A673 (cell line): ENCODE measurements around the gene POLA1. TPM values are rescaled to one million over a fixed set of nuclear protein-coding genes. Genes with fewer than 3 reads are reported as not detected.

ENCODE experiments used
- Bru-seq: library from RNA; stranded (reverse); fragments of 400-500 nt; gene quantifications from one replicate; lab custom pipeline; 2021; lab: Mats Ljungman, UMichigan
- BruChase-seq, 2 experiments: library from RNA; stranded (reverse); fragments of 400-500 nt; gene quantifications; one replicate each; lab custom pipeline; 2021; lab: Mats Ljungman, UMichigan
- BruUV-seq: library from RNA; stranded (reverse); fragments of 400-500 nt; replicated peaks from 2 replicates; lab custom pipeline; 2021; lab: Mats Ljungman, UMichigan
- CTCF ChIA-PET: fragments of 300-600 bp; sonication (Branson Sonifier 250); formaldehyde crosslinking; loops from one replicate; lab custom pipeline; 2022; ENCODE audit warnings: antibody characterized with exemption; lab: Charles Lee
- POLR2A ChIA-PET: fragments of 300-600 bp; sonication (Branson Sonifier 250); formaldehyde crosslinking; loops from one replicate; lab custom pipeline; 2022; ENCODE audit warnings: antibody characterized with exemption; ENCODE audit not compliant: low non-redundant PET; lab: Charles Lee
- DNase-seq: peaks from one replicate; pipeline ENCODE4 v3.0.0-alpha.2; 2015; ENCODE audit warnings: low spot score
- H3K27ac ChIP-seq: fragments of 200-600 bp; sonication (generic); 2 replicates; pipeline ENCODE4 v1.5.1; 2016; ENCODE audit warnings: mixed run types, low read depth, mild to moderate bottlenecking, mixed read lengths, antibody characterized with exemption, low read length; ENCODE audit not compliant: poor library complexity, severe bottlenecking
- H3K27me3 ChIP-seq: fragments of 200-600 bp; sonication (generic); replicated peaks from 2 replicates; pipeline ENCODE4 v1.6.1; 2017; ENCODE audit warnings: mixed run types, low read depth, mild to moderate bottlenecking, mixed read lengths, antibody characterized with exemption, low read length; ENCODE audit not compliant: insufficient read depth, poor library complexity
- H3K36me3 ChIP-seq: fragments of 200-600 bp; sonication (generic); 2 replicates; pipeline ENCODE4 v1.6.1; 2016; ENCODE audit warnings: mixed run types, mild to moderate bottlenecking, mixed read lengths, antibody characterized with exemption, low read length; ENCODE audit not compliant: insufficient read depth, poor library complexity, severe bottlenecking
- H3K4me1 ChIP-seq: fragments of 200-600 bp; sonication (generic); 2 replicates; pipeline ENCODE4 v1.6.1; 2017; ENCODE audit warnings: mixed run types, mild to moderate bottlenecking, mixed read lengths, antibody characterized with exemption, low read length; ENCODE audit not compliant: insufficient read depth, poor library complexity, severe bottlenecking
- H3K4me3 ChIP-seq: fragments of 200-600 bp; sonication (generic); 2 replicates; pipeline ENCODE4 v1.5.1; 2016; ENCODE audit warnings: low read depth, mixed run types, mild to moderate bottlenecking, mixed read lengths, low read length; ENCODE audit not compliant: poor library complexity, severe bottlenecking
- H3K9me3 ChIP-seq: fragments of 200-600 bp; sonication (generic); 2 replicates; pipeline ENCODE4 v1.6.1; 2016; ENCODE audit warnings: mixed run types, low read depth, mild to moderate bottlenecking, mixed read lengths, antibody characterized with exemption, low read length; ENCODE audit not compliant: poor library complexity, severe bottlenecking
- CTCF ChIP-seq: fragments of 300-800, 200-600 bp; sonication (generic); conservative IDR thresholded peaks from 2 replicates; pipeline ENCODE4 v1.5.1; 2017; ENCODE audit warnings: low read depth, mild to moderate bottlenecking, antibody characterized with exemption, low read length, moderate library complexity, mixed read lengths
- EZH2 ChIP-seq: fragments of 200-600 bp; sonication (generic); IDR thresholded peaks from 2 replicates; pipeline ENCODE4 v1.6.1; 2017; ENCODE audit warnings: borderline replicate concordance, low read depth, mild to moderate bottlenecking, mixed read lengths, antibody characterized with exemption, low read length; ENCODE audit not compliant: poor library complexity, severe bottlenecking
- intact Hi-C: fragments of 100-400 bp; cut with micrococcal nuclease; formaldehyde crosslinking; loops from one replicate; pipeline ENCODE4 v1.10.0; 2022; ENCODE audit not compliant: unreplicated experiment
- long read RNA-seq: library from polyadenylated mRNA; stranded (forward); transcript quantifications from one replicate; pipeline ENCODE4 v2.0.0, GENCODE V29; 2022
- total RNA-seq: library from RNA; stranded (reverse); gene quantifications from 2 replicates; pipeline ENCODE4 v1.2.3, GENCODE V29; 2021

POLA1 gene
- total RNA-seq = 44.9 and 45.9 TPM in 2 replicates
- Bru-seq, nascent RNA = percentile 90 among the genes with signal in this experiment
- percentile 89 among the genes with signal in this experiment for BruChase-seq, experiment 1, labeled RNA remaining after a 2-hour chase
- BruChase-seq, experiment 2, labeled RNA remaining after a 6-hour chase = percentile 75 among the genes with signal in this experiment
- long read RNA-seq, full-length matches to known transcripts = 20 of 50 reads
- long read RNA-seq, partial matches to known transcripts = 17 of 50 reads
- long read RNA-seq, other reads (novel, unspliced or antisense) = 13 of 50 reads

GRCh38 chrX:24693453-24694202, at the start of gene POLA1:
POLA1 (plus strand) TSS chrX:24693918; CDS start chrX:24693962, 44 bp downstream.
- no TSS peak for BruUV-seq
- no peaks in the 10 kb centered on the region for H3K9me3 ChIP-seq
- CTCF ChIA-PET = no interaction called here
- H3K4me1 ChIP-seq = no peaks in the 10 kb centered on the region
- H3K27ac ChIP-seq = peak within 1 kb of the TSS; percentile 86
- H3K36me3 ChIP-seq = no peaks in the 10 kb centered on the region
- DNase-seq = peak; percentile 96
- POLR2A ChIA-PET = no interaction called here
- no peaks in the 10 kb centered on the region for H3K27me3 ChIP-seq
- peak within 1 kb of the TSS; percentile 66 for H3K4me3 ChIP-seq
- TF ChIP-seq CTCF (no peak), EZH2 (no peak)
- intact Hi-C loops = no loop called here

GRCh38 chrX:24646006-24646405, 47.7 kb upstream of the POLA1 start:
- no peaks in the 10 kb centered on the region for H3K9me3 ChIP-seq
- intact Hi-C loops = no loop called here
- H3K27ac ChIP-seq = no peak overlapping the region
- no peak for DNase-seq
- no peak overlapping the region for H3K4me3 ChIP-seq
- CTCF ChIA-PET = no interaction called here
- no peaks in the 10 kb centered on the region for H3K36me3 ChIP-seq
- no TSS peak for BruUV-seq
- TF ChIP-seq CTCF = no peak
- no peak for TF ChIP-seq EZH2
- POLR2A ChIA-PET = no interaction called here
- H3K27me3 ChIP-seq = no peaks in the 10 kb centered on the region
- no peaks in the 10 kb centered on the region for H3K4me1 ChIP-seq

GRCh38 chrX:24646745-24647182, 47.0 kb upstream of the POLA1 start:
- ChIA-PET CTCF (interaction anchor here (0.7 kb wide), 1 partner anchor 23 kb away, joined by 3 read pairs; no protein-coding TSS in a partner anchor), POLR2A (no interaction called here)
- TF ChIP-seq CTCF = no peak
- TF ChIP-seq EZH2 = no peak
- Histone ChIP-seq H3K4me1 (no peaks in the 10 kb centered on the region), H3K9me3 (no peaks in the 10 kb centered on the region), H3K36me3 (no peaks in the 10 kb centered on the region), H3K27me3 (no peaks in the 10 kb centered on the region), H3K27ac (peak overlapping the region; percentile 35), H3K4me3 (peak overlapping the region; percentile 26)
- intact Hi-C loops = no loop called here
- DNase-seq = peak; percentile 65
- no TSS peak for BruUV-seq
